Right lobe of liver (tissue), 6 donors: ENCODE results near the gene WNK1. TPM values are rescaled to one million over a fixed set of nuclear protein-coding genes. Genes with fewer than 3 reads are reported as not detected.

Source experiments
- ATAC-seq, 4 donors: fragments of 200-7000 bp; cut with Tn5 transposase; one replicate each; pipeline ENCODE4 v1.9.1; 2020; ENCODE audit warnings: mild to moderate bottlenecking in 4 of 4, moderate library complexity in 4 of 4
- DNase-seq, 3 donors: peaks; one replicate each; pipeline ENCODE4 v3.0.0-alpha.2; 2020
- H3K27ac ChIP-seq, 3 donors: fragments of 200-600 bp; one replicate each; pipeline ENCODE4 v1.8.0; 2022
- H3K27me3 ChIP-seq, 2 donors: fragments of 200-600 bp; one replicate each; pipeline ENCODE4 v1.8.0; 2022
- H3K36me3 ChIP-seq, 4 donors: fragments of 200-600 bp; sonication (generic) in 1 of 4; one replicate each; pipeline versions ENCODE4 v1.5.1 to v1.8.0; 2017 to 2022; ENCODE audit warnings: control low read depth in 1 of 4
- H3K4me1 ChIP-seq, 4 donors: fragments of 200-600 bp; sonication (generic) in 1 of 4; one replicate each; pipeline versions ENCODE4 v1.5.1 to v1.8.0; 2017 to 2022; ENCODE audit warnings: control low read depth in 1 of 4
- H3K4me3 ChIP-seq, 3 donors: fragments of 200-600 bp; one replicate each; pipeline ENCODE4 v1.8.0; 2022
- H3K9me3 ChIP-seq, 4 donors: fragments of 200-600 bp; sonication (generic) in 1 of 4; one replicate each; pipeline versions ENCODE4 v1.5.1 to v1.8.0; 2017 to 2022; ENCODE audit warnings: control low read depth in 1 of 4
- CTCF ChIP-seq, 4 donors: fragments of 200-600 bp in 3 of 4; fragments of 450-650 bp in 1 of 4; IDR thresholded peaks; one replicate each; pipeline versions ENCODE4 v1.5.1 to v1.8.0; 2016 to 2022; ENCODE audit warnings: antibody characterized with exemption in 4 of 4, mild to moderate bottlenecking in 2 of 4
- POLR2A ChIP-seq: fragments of 450-650 bp; IDR thresholded peaks from one replicate; pipeline ENCODE4 v1.6.1; 2017; ENCODE audit warnings: antibody characterized with exemption, mild to moderate bottlenecking
- WGBS: methylation state at CpG from one replicate; pipeline ENCODE4 v1.1.6; 2018; ENCODE audit warnings: low coverage, low lambda C conversion rate; ENCODE audit not compliant: insufficient coverage; ENCODE audit errors: missing lambda C conversion rate; 5-methylcytosine and 5-hydroxymethylcytosine counted together
- intact Hi-C, 2 donors: fragments of 100-400 bp; cut with DNase I; formaldehyde crosslinking; loops; one replicate each; pipeline versions ENCODE4 v1.11.2 to v1.14.1; 2022
- total RNA-seq, 6 experiments: library from RNA; depleted of rRNA in 2 of 6; stranded (reverse); fragments of >200 nt in 2 of 6; fragmentation: NEBNext Ultra II Directional in 3 of 6; extraction: Animal tissue kit (Norgen Biotek cat#: 25700) in 3 of 6; gene quantifications; one replicate each; pipeline versions ENCODE4 v1.1.0 to v1.2.4, GENCODE V29; 2016 to 2023
- donor health status: DM: no; HTN: yes; CAD: no.
- donor health status: DM: no; HTN: no; CAD: no.
- donor health status: DM: no; HTN: no; CAD: no.
- donor health status: DM: no; HTN: yes; CAD: no.
- donor health status: DM: no; HTN: yes; CAD: no.

Gene WNK1
- total RNA-seq, 6 experiments from 2014 or later: 72.0 to 115 (median 93.1) TPM

GRCh38 chr12:720231-720941 lies 32.0 kb upstream of the WNK1 start:
- ATAC-seq (no peak), DNase-seq (no peak)
- TF ChIP-seq POLR2A (no peak), CTCF (IDR thresholded peaks at IDR 0.05) (no peak)
- no peaks in the 10 kb centered on the region for H3K9me3 ChIP-seq
- H3K36me3 ChIP-seq: no peaks in the 10 kb centered on the region
- no peaks in the 10 kb centered on the region for H3K27me3 ChIP-seq
- intact Hi-C loops: no loop called here
- 64% methylated on average over 7 of the region's 9 CpGs for WGBS
- no peaks in the 10 kb centered on the region for H3K4me1 ChIP-seq
- no peak overlapping the region for H3K27ac ChIP-seq
- H3K4me3 ChIP-seq: no peak overlapping the region

DNA sequence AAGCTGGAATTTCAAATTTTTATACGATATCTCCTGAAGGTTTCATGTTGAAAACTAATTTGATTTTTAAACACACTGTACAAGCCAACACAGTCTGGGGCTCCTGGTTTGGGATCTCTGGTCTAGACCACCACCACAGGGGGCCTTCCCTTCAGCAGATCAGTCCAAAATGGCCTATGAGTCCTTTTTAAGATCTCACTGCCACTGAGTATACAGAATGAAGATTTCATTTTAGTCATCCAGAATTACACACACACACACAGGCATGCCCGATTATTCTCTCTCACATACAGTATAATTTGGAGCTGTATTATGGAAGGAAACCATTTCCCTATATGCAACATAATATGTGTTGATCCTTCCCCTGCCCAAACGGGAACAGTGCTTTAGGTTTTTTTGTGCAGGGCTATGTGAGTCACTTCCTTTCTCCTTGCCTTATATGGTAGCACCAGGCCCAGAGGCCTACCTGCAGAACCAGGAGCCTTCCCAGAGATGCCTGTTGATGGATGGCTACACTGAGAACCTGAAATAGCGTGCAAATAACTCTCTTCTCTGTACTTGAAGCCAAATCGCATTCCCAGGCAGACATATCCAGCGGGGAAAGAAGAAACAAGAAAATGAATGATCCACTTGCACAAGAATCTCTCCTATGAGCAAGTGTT lies 28.1 kb upstream of the WNK1 start:
- TF ChIP-seq POLR2A (no peak), CTCF (IDR thresholded peaks at IDR 0.05) (no peak)
- ATAC-seq: peak; percentile 34 to 57 (median 56)
- no peaks in the 10 kb centered on the region for H3K9me3 ChIP-seq
- no peaks in the 10 kb centered on the region for H3K4me1 ChIP-seq
- H3K4me3 ChIP-seq: no peak overlapping the region
- H3K27ac ChIP-seq: no peak overlapping the region
- DNase-seq: no peak
- H3K27me3 ChIP-seq: no peaks in the 10 kb centered on the region
- intact Hi-C loops: no loop called here
- no peaks in the 10 kb centered on the region for H3K36me3 ChIP-seq
- WGBS: 56% methylated on average over 6 of the region's 6 CpGs

DNA sequence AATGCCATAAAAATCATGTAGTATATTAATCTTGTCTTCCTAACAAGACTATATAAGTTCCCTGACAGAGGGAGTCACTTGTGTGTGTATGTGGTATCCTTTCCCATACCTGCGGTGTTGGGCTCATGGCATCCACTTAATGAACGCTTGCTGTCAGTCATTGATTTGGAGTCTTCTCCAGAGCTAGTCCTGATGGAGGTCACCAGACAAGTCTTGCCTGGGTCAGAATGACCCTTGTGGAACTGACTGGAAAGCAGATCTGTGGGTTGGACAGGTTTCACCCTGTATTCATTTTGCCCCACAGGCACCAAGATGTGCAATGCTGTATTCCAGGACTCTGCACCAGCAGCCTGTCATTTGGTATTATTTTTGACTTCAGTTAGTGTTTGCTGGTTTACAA lies 27.3 kb upstream of the WNK1 start:
- H3K4me3 ChIP-seq: no peak overlapping the region
- TF ChIP-seq POLR2A (no peak), CTCF (IDR thresholded peaks at IDR 0.05) (no peak)
- ATAC-seq: no peak
- H3K4me1 ChIP-seq: no peaks in the 10 kb centered on the region
- intact Hi-C loops: no loop called here
- no peak overlapping the region for H3K27ac ChIP-seq
- H3K9me3 ChIP-seq: no peaks in the 10 kb centered on the region
- H3K27me3 ChIP-seq: no peaks in the 10 kb centered on the region
- 86% methylated on average over 1 of the region's 2 CpGs for WGBS
- DNase-seq: no peak
- H3K36me3 ChIP-seq: no peaks in the 10 kb centered on the region

GRCh38 chr12:726281-727140 lies 25.9 kb upstream of the WNK1 start:
- TF ChIP-seq POLR2A: no peak
- no peak for TF ChIP-seq CTCF (IDR thresholded peaks at IDR 0.05)
- Histone ChIP-seq H3K4me1 (no peaks in the 10 kb centered on the region), H3K9me3 (no peaks in the 10 kb centered on the region), H3K4me3 (no peak overlapping the region), H3K36me3 (no peaks in the 10 kb centered on the region), H3K27me3 (no peaks in the 10 kb centered on the region), H3K27ac (no peak overlapping the region)
- ATAC-seq (peak in 2 of 4 donors; percentile 13 to 86), DNase-seq (no peak)
- 36% methylated on average over 5 of the region's 5 CpGs for WGBS
- intact Hi-C loops: no loop called here
